HepG2 (cell line): ENCODE data around the gene DMAC1. TPM values are rescaled to one million over a fixed set of nuclear protein-coding genes. Genes with fewer than 3 reads are reported as not detected.

ENCODE experiments used
- CEBPG ChIP-seq: IDR thresholded peaks from 2 replicates; pipeline ENCODE4 v1.6.1; 2016
- POLR2G ChIP-seq: fragments of 200-400 bp; formaldehyde crosslinking; IDR thresholded peaks from 2 replicates; pipeline ENCODE4 v1.6.1; 2018; ENCODE audit warnings: mild to moderate bottlenecking, low read depth, low read length, moderate library complexity
- SP2 ChIP-seq: sonication (generic); formaldehyde crosslinking; IDR thresholded peaks from 2 replicates; pipeline ENCODE4 v1.5.1; 2020; ENCODE audit warnings: mild to moderate bottlenecking, missing genetic modification reagents
- ZNF383 ChIP-seq: sonication (generic); formaldehyde crosslinking; IDR thresholded peaks from 2 replicates; pipeline ENCODE4 v1.4.0; 2020; ENCODE audit warnings: missing genetic modification reagents, mild to moderate bottlenecking, borderline replicate concordance
- ZNF776 ChIP-seq: sonication (generic); formaldehyde crosslinking; IDR thresholded peaks from 2 replicates; pipeline ENCODE4 v1.4.0; 2020; ENCODE audit warnings: mild to moderate bottlenecking, missing genetic modification reagents
- ZNF83 ChIP-seq: sonication (generic); formaldehyde crosslinking; IDR thresholded peaks from 2 replicates; pipeline ENCODE4 v1.4.0; 2020; ENCODE audit warnings: missing genetic modification reagents, mild to moderate bottlenecking, borderline replicate concordance
- polyA plus RNA-seq, 8 experiments: library from polyadenylated mRNA; depleted of rRNA in 3 of 8; stranded (reverse) in 7 of 8; unstranded in 1 of 8; fragments of >200 nt; fragmentation: Illumina TruSeq in 4 of 8; extraction: Trizol in 4 of 8; gene quantifications; 2 replicates each; pipeline versions ENCODE4 v1.2.1 to v1.2.3, GENCODE V29; 2011 to 2016; ENCODE audit warnings: low read depth in 4 of 8, missing spikeins in 1 of 8, mixed read lengths in 1 of 8; ENCODE audit not compliant: insufficient read depth in 1 of 8
- total RNA-seq, 5 experiments: library from RNA; depleted of rRNA; stranded (reverse); fragments of >200 nt; fragmentation: Illumina TruSeq; extraction: Trizol; gene quantifications; 2 replicates each; pipeline ENCODE4 v1.2.3, GENCODE V29; 2016; ENCODE audit warnings: low read depth in 1 of 5
- TF ChIP-seq, protein P1 (sequence below): sonication (generic); formaldehyde crosslinking; IDR thresholded peaks from 2 replicates; pipeline ENCODE4 v1.4.0; 2020; ENCODE audit warnings: missing genetic modification reagents, borderline replicate concordance
- TF ChIP-seq, protein P2 (sequence below): sonication (generic); formaldehyde crosslinking; IDR thresholded peaks from 2 replicates; pipeline ENCODE4 v1.4.0; 2020; ENCODE audit warnings: missing genetic modification reagents, borderline replicate concordance
- TF ChIP-seq, protein P3 (sequence below): IDR thresholded peaks from 2 replicates; pipeline ENCODE4 v1.6.1; 2012; ENCODE audit warnings: low read depth, low read length, improper control_type of control experiment
- TF ChIP-seq, protein P4 (sequence below): sonication (generic); formaldehyde crosslinking; conservative IDR thresholded peaks from 2 replicates; pipeline ENCODE4 v1.4.0; 2020; ENCODE audit warnings: mild to moderate bottlenecking, missing genetic modification reagents, moderate library complexity
- TF ChIP-seq, protein P5 (sequence below): sonication (generic); formaldehyde crosslinking; IDR thresholded peaks from 2 replicates; pipeline ENCODE4 v1.4.0; 2020; ENCODE audit warnings: mild to moderate bottlenecking, missing genetic modification reagents
- TF ChIP-seq, protein P6 (sequence below): sonication (generic); formaldehyde crosslinking; IDR thresholded peaks from 2 replicates; pipeline ENCODE4 v1.9.0; 2021; ENCODE audit warnings: missing genetic modification reagents, mild to moderate bottlenecking, borderline replicate concordance

Gene DMAC1
- total and polyA plus RNA-seq, 2 of the 13 experiments (the other 11 are each of a cell fraction or from before 2014, with no cell fraction given), result 44.3 to 72.9 TPM

DNA sequence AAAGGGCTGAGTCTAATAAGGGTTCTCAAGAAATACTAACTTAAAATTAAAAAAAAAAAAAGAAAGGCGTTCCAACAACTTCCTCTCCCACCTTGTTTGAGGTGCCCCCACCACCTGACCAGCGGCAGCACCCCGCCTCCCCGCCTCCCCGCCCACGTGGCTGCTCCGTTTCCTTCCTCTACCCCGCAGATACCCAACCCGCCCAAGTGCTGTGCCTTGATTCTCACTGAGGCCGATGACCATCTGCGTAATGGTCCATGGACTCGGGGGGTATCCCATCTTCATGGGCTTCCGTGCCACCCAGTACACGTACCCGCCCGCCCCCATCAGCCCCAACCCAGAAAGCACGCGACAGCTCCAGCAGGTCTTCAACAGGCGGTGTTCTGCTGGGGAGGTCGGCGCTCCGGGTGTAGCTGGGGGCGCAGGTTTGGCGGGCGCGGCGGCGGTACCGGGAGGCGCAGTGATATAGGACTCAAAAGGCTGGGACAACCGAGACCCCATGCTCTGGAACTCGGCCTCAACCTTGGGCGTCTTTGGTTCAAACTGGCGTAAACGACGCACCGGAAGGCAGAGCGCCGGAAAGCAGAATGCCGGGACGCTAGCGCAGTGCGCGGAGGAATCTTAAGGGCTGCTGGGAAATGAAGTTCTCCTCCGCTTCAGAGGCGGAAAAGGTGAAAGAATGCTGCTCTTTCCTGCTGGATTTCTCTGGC lies at the start of gene DMAC1 (continued):
- TF ChIP-seq, protein P1, sequence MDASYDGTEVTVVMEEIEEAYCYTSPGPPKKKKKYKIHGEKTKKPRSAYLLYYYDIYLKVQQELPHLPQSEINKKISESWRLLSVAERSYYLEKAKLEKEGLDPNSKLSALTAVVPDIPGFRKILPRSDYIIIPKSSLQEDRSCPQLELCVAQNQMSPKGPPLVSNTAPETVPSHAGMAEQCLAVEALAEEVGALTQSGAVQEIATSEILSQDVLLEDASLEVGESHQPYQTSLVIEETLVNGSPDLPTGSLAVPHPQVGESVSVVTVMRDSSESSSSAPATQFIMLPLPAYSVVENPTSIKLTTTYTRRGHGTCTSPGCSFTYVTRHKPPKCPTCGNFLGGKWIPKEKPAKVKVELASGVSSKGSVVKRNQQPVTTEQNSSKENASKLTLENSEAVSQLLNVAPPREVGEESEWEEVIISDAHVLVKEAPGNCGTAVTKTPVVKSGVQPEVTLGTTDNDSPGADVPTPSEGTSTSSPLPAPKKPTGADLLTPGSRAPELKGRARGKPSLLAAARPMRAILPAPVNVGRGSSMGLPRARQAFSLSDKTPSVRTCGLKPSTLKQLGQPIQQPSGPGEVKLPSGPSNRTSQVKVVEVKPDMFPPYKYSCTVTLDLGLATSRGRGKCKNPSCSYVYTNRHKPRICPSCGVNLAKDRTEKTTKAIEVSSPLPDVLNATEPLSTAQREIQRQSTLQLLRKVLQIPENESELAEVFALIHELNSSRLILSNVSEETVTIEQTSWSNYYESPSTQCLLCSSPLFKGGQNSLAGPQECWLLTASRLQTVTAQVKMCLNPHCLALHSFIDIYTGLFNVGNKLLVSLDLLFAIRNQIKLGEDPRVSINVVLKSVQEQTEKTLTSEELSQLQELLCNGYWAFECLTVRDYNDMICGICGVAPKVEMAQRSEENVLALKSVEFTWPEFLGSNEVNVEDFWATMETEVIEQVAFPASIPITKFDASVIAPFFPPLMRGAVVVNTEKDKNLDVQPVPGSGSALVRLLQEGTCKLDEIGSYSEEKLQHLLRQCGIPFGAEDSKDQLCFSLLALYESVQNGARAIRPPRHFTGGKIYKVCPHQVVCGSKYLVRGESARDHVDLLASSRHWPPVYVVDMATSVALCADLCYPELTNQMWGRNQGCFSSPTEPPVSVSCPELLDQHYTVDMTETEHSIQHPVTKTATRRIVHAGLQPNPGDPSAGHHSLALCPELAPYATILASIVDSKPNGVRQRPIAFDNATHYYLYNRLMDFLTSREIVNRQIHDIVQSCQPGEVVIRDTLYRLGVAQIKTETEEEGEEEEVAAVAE (CRISPR knock-in tag), result no peak
- TF ChIP-seq CEBPG (no peak), SP2 (CRISPR knock-in tag) (no peak), ZNF83 (CRISPR knock-in tag) (no peak), ZNF383 (no peak), ZNF776 (no peak), POLR2G (peak; percentile 85)
- TF ChIP-seq, protein P2, sequence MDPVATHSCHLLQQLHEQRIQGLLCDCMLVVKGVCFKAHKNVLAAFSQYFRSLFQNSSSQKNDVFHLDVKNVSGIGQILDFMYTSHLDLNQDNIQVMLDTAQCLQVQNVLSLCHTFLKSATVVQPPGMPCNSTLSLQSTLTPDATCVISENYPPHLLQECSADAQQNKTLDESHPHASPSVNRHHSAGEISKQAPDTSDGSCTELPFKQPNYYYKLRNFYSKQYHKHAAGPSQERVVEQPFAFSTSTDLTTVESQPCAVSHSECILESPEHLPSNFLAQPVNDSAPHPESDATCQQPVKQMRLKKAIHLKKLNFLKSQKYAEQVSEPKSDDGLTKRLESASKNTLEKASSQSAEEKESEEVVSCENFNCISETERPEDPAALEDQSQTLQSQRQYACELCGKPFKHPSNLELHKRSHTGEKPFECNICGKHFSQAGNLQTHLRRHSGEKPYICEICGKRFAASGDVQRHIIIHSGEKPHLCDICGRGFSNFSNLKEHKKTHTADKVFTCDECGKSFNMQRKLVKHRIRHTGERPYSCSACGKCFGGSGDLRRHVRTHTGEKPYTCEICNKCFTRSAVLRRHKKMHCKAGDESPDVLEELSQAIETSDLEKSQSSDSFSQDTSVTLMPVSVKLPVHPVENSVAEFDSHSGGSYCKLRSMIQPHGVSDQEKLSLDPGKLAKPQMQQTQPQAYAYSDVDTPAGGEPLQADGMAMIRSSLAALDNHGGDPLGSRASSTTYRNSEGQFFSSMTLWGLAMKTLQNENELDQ (CRISPR knock-in tag), result no peak
- TF ChIP-seq, protein P3, sequence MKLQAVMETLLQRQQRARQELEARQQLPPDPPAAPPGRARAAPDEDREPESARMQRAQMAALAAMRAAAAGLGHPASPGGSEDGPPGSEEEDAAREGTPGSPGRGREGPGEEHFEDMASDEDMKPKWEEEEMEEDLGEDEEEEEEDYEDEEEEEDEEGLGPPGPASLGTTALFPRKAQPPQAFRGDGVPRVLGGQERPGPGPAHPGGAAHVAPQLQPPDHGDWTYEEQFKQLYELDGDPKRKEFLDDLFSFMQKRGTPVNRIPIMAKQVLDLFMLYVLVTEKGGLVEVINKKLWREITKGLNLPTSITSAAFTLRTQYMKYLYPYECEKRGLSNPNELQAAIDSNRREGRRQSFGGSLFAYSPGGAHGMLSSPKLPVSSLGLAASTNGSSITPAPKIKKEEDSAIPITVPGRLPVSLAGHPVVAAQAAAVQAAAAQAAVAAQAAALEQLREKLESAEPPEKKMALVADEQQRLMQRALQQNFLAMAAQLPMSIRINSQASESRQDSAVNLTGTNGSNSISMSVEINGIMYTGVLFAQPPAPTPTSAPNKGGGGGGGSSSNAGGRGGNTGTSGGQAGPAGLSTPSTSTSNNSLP, result no peak
- TF ChIP-seq, protein P4, sequence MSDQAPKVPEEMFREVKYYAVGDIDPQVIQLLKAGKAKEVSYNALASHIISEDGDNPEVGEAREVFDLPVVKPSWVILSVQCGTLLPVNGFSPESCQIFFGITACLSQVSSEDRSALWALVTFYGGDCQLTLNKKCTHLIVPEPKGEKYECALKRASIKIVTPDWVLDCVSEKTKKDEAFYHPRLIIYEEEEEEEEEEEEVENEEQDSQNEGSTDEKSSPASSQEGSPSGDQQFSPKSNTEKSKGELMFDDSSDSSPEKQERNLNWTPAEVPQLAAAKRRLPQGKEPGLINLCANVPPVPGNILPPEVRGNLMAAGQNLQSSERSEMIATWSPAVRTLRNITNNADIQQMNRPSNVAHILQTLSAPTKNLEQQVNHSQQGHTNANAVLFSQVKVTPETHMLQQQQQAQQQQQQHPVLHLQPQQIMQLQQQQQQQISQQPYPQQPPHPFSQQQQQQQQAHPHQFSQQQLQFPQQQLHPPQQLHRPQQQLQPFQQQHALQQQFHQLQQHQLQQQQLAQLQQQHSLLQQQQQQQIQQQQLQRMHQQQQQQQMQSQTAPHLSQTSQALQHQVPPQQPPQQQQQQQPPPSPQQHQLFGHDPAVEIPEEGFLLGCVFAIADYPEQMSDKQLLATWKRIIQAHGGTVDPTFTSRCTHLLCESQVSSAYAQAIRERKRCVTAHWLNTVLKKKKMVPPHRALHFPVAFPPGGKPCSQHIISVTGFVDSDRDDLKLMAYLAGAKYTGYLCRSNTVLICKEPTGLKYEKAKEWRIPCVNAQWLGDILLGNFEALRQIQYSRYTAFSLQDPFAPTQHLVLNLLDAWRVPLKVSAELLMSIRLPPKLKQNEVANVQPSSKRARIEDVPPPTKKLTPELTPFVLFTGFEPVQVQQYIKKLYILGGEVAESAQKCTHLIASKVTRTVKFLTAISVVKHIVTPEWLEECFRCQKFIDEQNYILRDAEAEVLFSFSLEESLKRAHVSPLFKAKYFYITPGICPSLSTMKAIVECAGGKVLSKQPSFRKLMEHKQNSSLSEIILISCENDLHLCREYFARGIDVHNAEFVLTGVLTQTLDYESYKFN (CRISPR knock-in tag), result no peak; the same call in 1 of the 2 replicates
- TF ChIP-seq, protein P5, sequence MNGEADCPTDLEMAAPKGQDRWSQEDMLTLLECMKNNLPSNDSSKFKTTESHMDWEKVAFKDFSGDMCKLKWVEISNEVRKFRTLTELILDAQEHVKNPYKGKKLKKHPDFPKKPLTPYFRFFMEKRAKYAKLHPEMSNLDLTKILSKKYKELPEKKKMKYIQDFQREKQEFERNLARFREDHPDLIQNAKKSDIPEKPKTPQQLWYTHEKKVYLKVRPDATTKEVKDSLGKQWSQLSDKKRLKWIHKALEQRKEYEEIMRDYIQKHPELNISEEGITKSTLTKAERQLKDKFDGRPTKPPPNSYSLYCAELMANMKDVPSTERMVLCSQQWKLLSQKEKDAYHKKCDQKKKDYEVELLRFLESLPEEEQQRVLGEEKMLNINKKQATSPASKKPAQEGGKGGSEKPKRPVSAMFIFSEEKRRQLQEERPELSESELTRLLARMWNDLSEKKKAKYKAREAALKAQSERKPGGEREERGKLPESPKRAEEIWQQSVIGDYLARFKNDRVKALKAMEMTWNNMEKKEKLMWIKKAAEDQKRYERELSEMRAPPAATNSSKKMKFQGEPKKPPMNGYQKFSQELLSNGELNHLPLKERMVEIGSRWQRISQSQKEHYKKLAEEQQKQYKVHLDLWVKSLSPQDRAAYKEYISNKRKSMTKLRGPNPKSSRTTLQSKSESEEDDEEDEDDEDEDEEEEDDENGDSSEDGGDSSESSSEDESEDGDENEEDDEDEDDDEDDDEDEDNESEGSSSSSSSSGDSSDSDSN (CRISPR knock-in tag), result peak; percentile 46; the same call in 1 of the 2 replicates
- TF ChIP-seq, protein P6, sequence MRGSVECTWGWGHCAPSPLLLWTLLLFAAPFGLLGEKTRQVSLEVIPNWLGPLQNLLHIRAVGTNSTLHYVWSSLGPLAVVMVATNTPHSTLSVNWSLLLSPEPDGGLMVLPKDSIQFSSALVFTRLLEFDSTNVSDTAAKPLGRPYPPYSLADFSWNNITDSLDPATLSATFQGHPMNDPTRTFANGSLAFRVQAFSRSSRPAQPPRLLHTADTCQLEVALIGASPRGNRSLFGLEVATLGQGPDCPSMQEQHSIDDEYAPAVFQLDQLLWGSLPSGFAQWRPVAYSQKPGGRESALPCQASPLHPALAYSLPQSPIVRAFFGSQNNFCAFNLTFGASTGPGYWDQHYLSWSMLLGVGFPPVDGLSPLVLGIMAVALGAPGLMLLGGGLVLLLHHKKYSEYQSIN (CRISPR knock-in tag), result no peak
